ENCODE results near the gene AMIGO2.

GRCh38 chr12:47082283-47082682, 2.5 kb upstream of the AMIGO2 start:
- TF ChIP-seq MAX (CRISPR knock-in tag; IDR thresholded peaks at IDR 0.05): no peak
- no peak for TF ChIP-seq E2F4 (CRISPR knock-in tag; IDR thresholded peaks at IDR 0.05; ENCODE audit: borderline replicate concordance, low read depth)
- TF ChIP-seq CREM (CRISPR knock-in tag; IDR thresholded peaks at IDR 0.05): no peak
- no peak for TF ChIP-seq RORB (CRISPR knock-in tag; IDR thresholded peaks at IDR 0.05)
- no peak for TF ChIP-seq IRF2 (CRISPR knock-in tag; IDR thresholded peaks at IDR 0.05; ENCODE audit: borderline replicate concordance, low read depth)
- no peak for TF ChIP-seq SMAD4 (CRISPR knock-in tag; IDR thresholded peaks at IDR 0.05)
- no peak for TF ChIP-seq CTCF (IDR thresholded peaks at IDR 0.05)
